ENCODE data around the gene TENT5D. TPM values are rescaled to one million over a fixed set of nuclear protein-coding genes. Genes with fewer than 3 reads are reported as not detected.

TENT5D gene
- total and polyA plus RNA-seq, 2 donors (not counting 1 experiment from before 2014, with no cell fraction given) = not detected

DNA sequence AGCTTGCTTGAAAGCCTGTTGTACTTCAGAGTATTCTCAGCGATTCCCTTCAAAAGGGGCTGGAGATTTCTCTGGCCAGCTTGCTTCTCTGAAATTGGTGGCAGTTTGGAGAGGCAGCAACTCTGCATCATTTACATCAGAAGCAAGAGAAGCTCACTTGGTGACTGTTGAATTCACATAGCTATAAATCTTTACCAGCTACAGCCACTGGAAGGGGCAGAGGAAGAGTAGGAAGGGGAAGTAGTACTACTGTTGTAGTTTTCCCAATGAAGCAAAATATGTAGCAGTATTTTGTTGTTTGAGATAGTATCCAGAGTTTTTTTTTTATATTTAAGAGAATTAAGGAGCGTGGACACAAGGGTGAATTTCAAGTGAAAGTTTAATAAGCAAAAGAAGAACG lies 2.8 kb downstream of the TENT5D start:
- Mint-ChIP-seq H3K4me3 (no peak overlapping the region), H3K27ac (no peak overlapping the region), H3K4me1 (no peaks in the 10 kb centered on the region), H3K9me3 (ENCODE audit: insufficient read depth) (no peaks in the 10 kb centered on the region), H3K27me3 (no peaks in the 10 kb centered on the region)
- 58% methylated on average over 2 of the region's 3 CpGs for WGBS (ENCODE audit: insufficient coverage)
- DNase-seq = no peak
- H3K36me3 ChIP-seq (replicated peaks in 1 of 2; ENCODE audit: control extremely low read depth in 1 of 2, control insufficient read depth in 1 of 2, extremely low read depth in 1 of 2, insufficient read depth in 2 of 2, low read length in 1 of 2) = no peaks in the 10 kb centered on the region
- no peak overlapping the region for H3K9ac ChIP-seq (ENCODE audit: low read length)
- intact Hi-C loops (cut with micrococcal nuclease) = no loop called here
- no peak overlapping the region for H3K4me2 ChIP-seq (replicated peaks; ENCODE audit: low read depth, low read length, poor library complexity, severe bottlenecking)
- no peaks in the 10 kb centered on the region for H3K27me3 ChIP-seq (replicated peaks in 1 of 4; ENCODE audit: control extremely low read depth in 1 of 4, control insufficient read depth in 3 of 4, insufficient read depth in 4 of 4, low read length in 3 of 4)
- POLR2A ChIA-PET = no interaction called here
- no peak for ATAC-seq (ENCODE audit: low read depth)
- no peak overlapping the region for H3K4me3 ChIP-seq (ENCODE audit: control extremely low read depth in 1 of 5, extremely low read depth in 1 of 5, insufficient read depth in 1 of 5, low read depth in 2 of 5, low read length in 4 of 5)
- H3K4me1 ChIP-seq (ENCODE audit: control insufficient read depth in 2 of 2, insufficient read depth in 2 of 2, low read length in 2 of 2) = no peaks in the 10 kb centered on the region
- H3K9me3 ChIP-seq (ENCODE audit: control extremely low read depth in 1 of 3, control insufficient read depth in 2 of 3, insufficient read depth in 1 of 3, low read length in 2 of 3) = no peaks in the 10 kb centered on the region
- no peak overlapping the region for H2AFZ ChIP-seq (ENCODE audit: insufficient read depth, low read depth, low read length, poor library complexity, severe bottlenecking)
- no peaks in the 10 kb centered on the region for H3K79me2 ChIP-seq (ENCODE audit: control insufficient read depth, insufficient read depth, low read length)
- CTCF ChIA-PET = no interaction called here
- TF ChIP-seq EZH2 (IDR thresholded peaks at IDR 0.05; ENCODE audit: borderline replicate concordance, insufficient read depth, low read depth, low read length, poor library complexity, severe bottlenecking) = no peak
- TF ChIP-seq, protein P1, sequence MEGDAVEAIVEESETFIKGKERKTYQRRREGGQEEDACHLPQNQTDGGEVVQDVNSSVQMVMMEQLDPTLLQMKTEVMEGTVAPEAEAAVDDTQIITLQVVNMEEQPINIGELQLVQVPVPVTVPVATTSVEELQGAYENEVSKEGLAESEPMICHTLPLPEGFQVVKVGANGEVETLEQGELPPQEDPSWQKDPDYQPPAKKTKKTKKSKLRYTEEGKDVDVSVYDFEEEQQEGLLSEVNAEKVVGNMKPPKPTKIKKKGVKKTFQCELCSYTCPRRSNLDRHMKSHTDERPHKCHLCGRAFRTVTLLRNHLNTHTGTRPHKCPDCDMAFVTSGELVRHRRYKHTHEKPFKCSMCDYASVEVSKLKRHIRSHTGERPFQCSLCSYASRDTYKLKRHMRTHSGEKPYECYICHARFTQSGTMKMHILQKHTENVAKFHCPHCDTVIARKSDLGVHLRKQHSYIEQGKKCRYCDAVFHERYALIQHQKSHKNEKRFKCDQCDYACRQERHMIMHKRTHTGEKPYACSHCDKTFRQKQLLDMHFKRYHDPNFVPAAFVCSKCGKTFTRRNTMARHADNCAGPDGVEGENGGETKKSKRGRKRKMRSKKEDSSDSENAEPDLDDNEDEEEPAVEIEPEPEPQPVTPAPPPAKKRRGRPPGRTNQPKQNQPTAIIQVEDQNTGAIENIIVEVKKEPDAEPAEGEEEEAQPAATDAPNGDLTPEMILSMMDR (IDR thresholded peaks at IDR 0.05) = no peak
- no peak overlapping the region for H3K27ac ChIP-seq (ENCODE audit: low read length in 2 of 2)
- H4K20me1 ChIP-seq (ENCODE audit: control insufficient read depth, insufficient read depth, low read length, poor library complexity, severe bottlenecking) = no peaks in the 10 kb centered on the region

DNA sequence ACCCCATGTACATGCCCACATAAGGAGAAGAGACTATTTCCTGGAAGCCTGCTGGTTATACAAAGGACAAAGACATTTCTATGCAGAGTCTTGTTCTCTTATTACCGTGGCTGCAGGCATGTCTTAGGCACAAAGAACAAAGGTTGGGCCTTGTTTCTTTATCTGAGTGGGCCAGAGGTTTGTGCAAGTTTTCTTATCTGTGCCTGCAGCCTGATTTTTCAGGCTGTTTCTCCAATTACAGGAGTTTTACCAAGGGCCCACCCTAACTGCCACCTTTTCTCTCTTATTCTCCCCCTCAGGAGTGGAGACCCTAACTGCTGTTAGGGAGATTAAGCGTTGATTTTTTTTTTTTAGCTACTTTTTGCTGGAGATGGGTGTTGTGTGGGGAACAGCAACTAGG lies 3.5 kb downstream of the TENT5D start:
- POLR2A ChIA-PET = no interaction called here
- no peak overlapping the region for H3K4me2 ChIP-seq (replicated peaks; ENCODE audit: low read depth, low read length, poor library complexity, severe bottlenecking)
- no CpG with 5 or more reads among the region's 2 CpGs for WGBS (ENCODE audit: insufficient coverage)
- no peaks in the 10 kb centered on the region for H3K4me1 Mint-ChIP-seq
- no peaks in the 10 kb centered on the region for H3K4me1 ChIP-seq (ENCODE audit: control insufficient read depth in 2 of 2, insufficient read depth in 2 of 2, low read length in 2 of 2)
- no peak for DNase-seq
- no peaks in the 10 kb centered on the region for H3K9me3 ChIP-seq (ENCODE audit: control extremely low read depth in 1 of 3, control insufficient read depth in 2 of 3, insufficient read depth in 1 of 3, low read length in 2 of 3)
- H3K79me2 ChIP-seq (ENCODE audit: control insufficient read depth, insufficient read depth, low read length) = no peaks in the 10 kb centered on the region
- TF ChIP-seq, protein P1 (IDR thresholded peaks at IDR 0.05) = no peak
- no peak for TF ChIP-seq EZH2 (IDR thresholded peaks at IDR 0.05; ENCODE audit: borderline replicate concordance, insufficient read depth, low read depth, low read length, poor library complexity, severe bottlenecking)
- H4K20me1 ChIP-seq (ENCODE audit: control insufficient read depth, insufficient read depth, low read length, poor library complexity, severe bottlenecking) = no peaks in the 10 kb centered on the region
- no peak overlapping the region for H3K27ac ChIP-seq (ENCODE audit: low read length in 2 of 2)
- no peak overlapping the region for H2AFZ ChIP-seq (ENCODE audit: insufficient read depth, low read depth, low read length, poor library complexity, severe bottlenecking)
- H3K4me3 ChIP-seq (ENCODE audit: control extremely low read depth in 1 of 5, extremely low read depth in 1 of 5, insufficient read depth in 1 of 5, low read depth in 2 of 5, low read length in 4 of 5) = no peak overlapping the region
- intact Hi-C loops (cut with micrococcal nuclease) = no loop called here
- H3K9me3 Mint-ChIP-seq (ENCODE audit: insufficient read depth) = no peaks in the 10 kb centered on the region
- H3K4me3 Mint-ChIP-seq = no peak overlapping the region
- no peaks in the 10 kb centered on the region for H3K27me3 Mint-ChIP-seq
- no peak overlapping the region for H3K9ac ChIP-seq (ENCODE audit: low read length)
- no peaks in the 10 kb centered on the region for H3K27me3 ChIP-seq (replicated peaks in 1 of 4; ENCODE audit: control extremely low read depth in 1 of 4, control insufficient read depth in 3 of 4, insufficient read depth in 4 of 4, low read length in 3 of 4)
- CTCF ChIA-PET = no interaction called here
- no peaks in the 10 kb centered on the region for H3K36me3 ChIP-seq (replicated peaks in 1 of 2; ENCODE audit: control extremely low read depth in 1 of 2, control insufficient read depth in 1 of 2, extremely low read depth in 1 of 2, insufficient read depth in 2 of 2, low read length in 1 of 2)
- H3K27ac Mint-ChIP-seq = no peak overlapping the region
- no peak for ATAC-seq (ENCODE audit: low read depth)
